ENCODE results near the gene CXCL14.

The CXCL14 gene

DNA sequence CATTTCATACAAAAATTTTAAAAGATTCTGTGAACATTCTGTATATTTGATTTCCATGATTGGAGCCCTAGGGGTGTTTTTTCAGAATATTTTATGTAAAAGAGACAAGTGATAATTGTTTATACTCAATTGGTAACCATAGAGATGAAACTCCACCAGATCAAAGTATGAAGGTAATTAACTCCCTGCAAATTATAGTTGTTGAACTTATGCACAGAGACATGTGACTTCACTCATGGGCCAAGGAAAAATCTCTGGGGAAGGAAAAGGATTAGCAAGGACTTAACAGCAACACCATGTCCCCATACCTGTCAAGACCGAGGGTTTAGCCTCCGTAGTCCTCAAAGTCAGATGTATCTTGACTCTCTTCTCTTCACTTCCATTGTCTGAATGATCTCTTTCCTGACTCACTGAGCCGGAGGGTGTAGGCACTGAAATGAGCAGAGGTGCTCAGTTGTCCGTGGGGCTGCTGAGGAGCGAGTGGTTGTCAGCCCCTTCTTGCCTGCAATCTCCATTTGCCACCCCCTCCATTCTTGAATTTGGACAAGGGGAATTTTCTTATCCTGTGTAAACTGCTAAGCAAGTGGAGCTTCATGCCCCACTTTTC, 17.5 kb upstream of the CXCL14 start:
- DNase-seq (ENCODE audit: low spot score), result no peak

- DNase-seq (ENCODE audit: low spot score), result no peak
Observed at GRCh38 chr5:135594416-135594960, 15.7 kb upstream of the CXCL14 start.

- DNase-seq (ENCODE audit: low spot score), result no peak
Observed at GRCh38 chr5:135593886-135594285, 15.1 kb upstream of the CXCL14 start.

DNA sequence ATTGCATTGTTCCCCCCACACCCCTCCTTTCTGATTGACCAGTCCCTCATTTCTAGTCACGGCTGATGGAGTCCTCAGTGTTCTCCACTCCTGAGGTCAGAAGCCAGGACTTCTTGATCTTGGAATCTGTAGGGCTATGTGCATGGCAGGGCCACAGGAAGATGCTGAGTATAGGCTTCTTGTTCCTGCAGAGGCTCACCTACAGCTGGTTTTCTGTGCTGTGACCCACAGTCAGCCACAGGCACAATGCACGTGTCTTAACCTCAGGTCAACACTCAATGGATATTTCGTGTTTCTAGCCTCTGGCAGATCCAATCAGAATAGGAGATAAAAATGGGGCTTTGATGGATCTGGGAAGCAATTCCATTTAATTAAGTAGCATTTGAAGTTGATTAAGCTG, 14.3 kb upstream of the CXCL14 start:
- DNase-seq (ENCODE audit: low spot score), result no peak

- no peak for DNase-seq (ENCODE audit: low spot score)
Observed at GRCh38 chr5:135592312-135593045, 13.7 kb upstream of the CXCL14 start.

- DNase-seq (ENCODE audit: low spot score), result no peak
Observed at GRCh38 chr5:135591277-135591676, 12.5 kb upstream of the CXCL14 start.

DNA sequence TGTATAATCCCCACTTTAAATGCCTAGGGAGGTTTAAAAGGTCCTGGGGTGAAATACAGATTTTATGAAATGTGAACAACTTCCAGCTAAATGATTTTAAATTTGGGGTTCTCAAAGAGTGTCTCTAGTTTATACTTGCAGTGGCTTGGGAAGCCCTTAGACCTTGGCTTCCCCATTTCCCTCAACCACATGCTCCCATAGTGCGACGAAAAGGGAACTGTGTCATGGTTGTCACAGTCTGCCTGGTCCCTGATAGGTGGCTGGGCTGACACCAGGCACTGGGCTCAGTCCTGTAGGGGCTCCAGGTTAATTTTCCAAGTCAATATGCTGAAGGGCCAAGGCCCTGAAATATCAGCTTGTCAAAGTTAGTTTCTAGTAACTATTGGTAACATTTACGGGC, 10.4 kb upstream of the CXCL14 start:
- no peak for DNase-seq (ENCODE audit: low spot score)

- DNase-seq (ENCODE audit: low spot score), result no peak
Observed at GRCh38 chr5:135587721-135588663, 9.2 kb upstream of the CXCL14 start.

DNA sequence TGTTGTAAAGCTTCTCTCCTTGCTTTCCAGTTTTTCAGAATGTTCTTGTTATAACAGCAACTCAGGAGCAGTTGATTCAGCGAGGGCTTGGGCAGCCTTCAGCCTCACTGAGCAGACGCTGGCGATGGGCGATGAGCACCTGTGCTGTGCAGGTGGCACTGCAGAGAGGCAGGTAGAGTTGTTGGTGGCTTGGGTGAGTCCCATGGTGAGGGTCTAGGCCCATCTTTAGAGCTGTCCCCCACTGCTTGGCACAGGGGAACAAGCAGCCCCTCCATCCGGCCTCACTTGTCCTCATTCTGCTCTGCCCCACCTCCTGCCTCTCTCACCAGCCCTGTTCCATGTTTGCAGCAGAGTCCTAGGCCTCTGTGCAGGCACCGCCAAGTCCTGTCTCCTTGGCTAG, 6.1 kb upstream of the CXCL14 start:
- no peak for DNase-seq (ENCODE audit: low spot score)

- no peak for DNase-seq (ENCODE audit: low spot score)
Observed at GRCh38 chr5:135584276-135584675, 5.5 kb upstream of the CXCL14 start.

DNA sequence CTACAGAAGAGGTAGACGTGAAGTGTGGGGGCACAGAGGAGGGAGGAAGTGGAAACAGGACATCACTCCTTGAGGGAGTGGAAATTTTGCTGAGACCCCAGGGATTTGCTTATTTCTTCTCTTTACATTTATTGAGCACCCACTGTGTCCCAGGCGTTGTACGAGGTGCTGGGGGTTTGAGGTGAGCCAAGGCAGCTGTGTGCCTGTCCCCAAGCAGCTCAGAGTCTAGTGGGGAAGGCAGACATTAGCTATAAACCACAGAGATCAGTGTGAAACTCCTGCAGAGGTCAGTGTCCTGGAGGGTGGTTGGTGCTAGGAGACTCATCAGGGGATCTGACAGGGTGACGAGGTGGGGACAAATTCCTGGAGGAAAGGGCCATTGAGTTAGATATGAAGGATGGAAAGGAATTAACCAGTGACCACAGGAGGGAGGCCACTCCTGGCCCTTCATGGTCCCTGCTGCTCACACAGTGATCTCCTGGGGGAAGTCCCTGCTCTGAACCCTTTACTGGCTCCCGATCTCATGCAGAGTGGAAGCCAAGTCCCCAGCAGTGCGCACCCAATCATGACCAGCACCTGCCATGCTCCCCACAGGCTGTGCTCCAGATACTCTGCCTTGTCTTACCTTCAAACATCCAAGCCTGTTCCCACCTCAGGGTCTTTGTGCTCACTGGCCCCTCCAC, 3.4 kb upstream of the CXCL14 start:
- DNase-seq (ENCODE audit: low spot score), result no peak

DNA sequence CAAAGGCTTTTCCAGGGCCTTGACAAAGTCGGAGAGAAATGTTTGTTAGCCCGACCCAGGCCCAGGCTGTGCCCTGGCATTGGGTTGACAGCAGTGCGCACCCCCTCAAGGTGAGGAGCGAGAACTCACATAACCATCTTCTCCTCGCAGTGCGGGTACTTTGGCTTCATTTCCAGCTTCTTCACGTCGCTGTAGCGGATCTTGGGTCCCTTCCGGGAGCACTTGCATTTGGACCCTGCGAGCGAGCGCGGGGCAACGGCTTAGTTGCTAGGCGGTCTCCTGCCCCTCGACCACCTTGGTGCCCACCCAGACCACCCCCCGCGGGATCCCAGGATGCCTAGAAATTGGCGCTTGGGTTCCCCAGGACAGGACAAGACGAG, 496 bp downstream of the CXCL14 start:
- DNase-seq (ENCODE audit: low spot score), result no peak

DNA sequence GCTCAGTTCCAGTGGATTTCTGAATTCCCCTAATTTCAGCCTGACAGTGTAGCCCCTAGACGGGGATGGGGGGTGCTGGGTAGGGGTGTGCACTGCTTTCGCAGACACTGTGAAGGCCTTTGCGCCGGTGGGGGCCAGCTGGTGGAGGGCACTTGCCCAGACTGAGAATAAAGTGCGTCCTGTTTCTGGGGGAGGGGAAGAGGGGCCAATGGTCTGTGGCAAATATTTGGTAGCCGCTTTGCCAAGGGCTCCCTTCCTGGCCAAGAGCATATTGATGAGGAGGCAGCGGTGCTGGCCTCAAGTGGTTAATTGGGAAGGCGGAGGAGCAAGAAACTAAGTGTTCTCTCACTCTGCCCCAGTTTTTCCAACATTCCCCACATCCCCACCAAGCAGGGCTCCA, 1.4 kb downstream of the CXCL14 start:
- DNase-seq (ENCODE audit: low spot score), result no peak

- no peak for DNase-seq (ENCODE audit: low spot score)
Observed at GRCh38 chr5:135576075-135576599, 2.7 kb downstream of the CXCL14 start.

DNA sequence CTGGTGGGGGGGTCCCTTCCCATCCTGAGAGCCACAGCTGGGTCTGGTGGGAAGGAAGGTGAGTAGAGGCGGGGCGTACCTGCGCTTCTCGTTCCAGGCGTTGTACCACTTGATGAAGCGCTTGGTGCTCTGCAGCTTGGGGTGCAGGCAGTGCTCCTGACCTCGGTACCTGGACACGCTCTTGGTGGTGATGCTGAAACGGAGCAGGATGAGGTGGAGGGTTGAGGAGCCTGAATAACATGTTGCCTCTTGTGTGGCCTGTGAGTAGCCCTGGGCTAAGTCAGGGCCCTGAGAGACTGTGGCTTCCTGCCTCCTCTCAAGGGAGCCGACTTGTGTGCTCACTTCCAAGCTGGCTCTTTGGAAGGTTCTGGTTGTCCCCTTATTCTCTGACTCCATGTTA, 4.3 kb downstream of the CXCL14 start:
- DNase-seq (ENCODE audit: low spot score), result no peak

DNA sequence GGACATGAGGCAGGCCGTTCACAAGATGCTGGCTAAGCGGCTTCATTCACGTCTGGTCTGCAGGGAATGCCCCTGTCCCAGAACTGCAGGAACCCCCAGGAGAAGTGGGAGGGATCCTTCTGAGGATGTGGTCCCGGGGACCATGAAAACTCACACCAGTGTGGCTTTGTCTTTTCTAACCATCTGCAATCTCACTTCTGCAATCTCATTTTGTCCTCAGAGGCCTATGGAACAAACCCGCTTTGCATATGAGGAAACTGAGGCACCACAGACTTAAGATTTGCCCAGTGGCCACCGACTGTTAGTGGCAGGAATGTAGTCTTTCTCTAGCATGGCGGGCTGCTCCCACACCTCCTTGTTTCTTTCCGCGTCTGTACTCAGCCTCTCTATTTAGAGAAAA, 6.9 kb downstream of the CXCL14 start:
- no peak for DNase-seq (ENCODE audit: low spot score)

DNA sequence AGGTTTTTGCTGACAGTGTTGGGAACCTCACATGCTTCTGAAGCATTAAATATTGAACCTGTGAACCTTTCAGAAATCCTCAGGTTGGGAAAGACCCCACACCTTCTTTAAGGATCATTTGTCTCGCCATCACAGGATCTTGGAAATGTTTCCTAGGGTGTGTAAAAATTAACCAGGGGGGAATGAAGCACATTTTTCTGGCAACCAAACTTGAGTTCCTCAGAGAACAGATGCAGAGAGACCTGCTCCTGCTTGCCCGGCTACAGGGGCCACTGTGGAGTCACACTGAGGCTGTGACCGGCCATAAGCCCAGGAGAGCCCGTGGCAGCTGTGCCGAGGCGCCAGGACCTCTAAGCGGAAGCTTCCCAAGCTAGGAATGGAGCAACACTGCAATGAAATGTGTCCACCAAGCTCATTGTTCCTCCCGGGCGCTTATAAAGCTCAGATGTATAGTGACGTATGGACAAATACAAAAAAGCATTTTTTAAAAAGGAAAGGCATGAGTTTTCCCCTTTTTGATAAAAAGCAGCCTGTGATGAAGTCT, 7.7 kb downstream of the CXCL14 start:
- DNase-seq (ENCODE audit: low spot score), result no peak

DNA sequence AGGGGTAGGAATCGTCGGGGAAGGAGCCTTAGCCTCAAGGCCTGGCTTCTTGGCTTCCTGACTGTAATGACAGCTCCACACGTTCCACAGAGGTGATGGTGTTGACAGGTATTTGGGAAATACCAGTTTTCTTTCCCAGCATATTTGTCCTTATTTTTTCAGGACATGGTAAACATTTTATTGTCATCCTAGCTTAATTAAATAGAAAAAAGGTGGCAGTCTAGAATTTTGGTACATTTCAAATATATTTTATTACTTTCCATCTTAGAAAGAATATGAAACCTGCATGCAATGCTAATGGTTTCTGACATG, 8.4 kb downstream of the CXCL14 start:
- DNase-seq (ENCODE audit: low spot score), result no peak

GRCh38 chr5:135569755-135570452, 8.9 kb downstream of the CXCL14 start:
- DNase-seq (ENCODE audit: low spot score), result no peak

- DNase-seq (ENCODE audit: low spot score), result no peak
Observed at GRCh38 chr5:135568923-135569360, 9.8 kb downstream of the CXCL14 start.

DNA sequence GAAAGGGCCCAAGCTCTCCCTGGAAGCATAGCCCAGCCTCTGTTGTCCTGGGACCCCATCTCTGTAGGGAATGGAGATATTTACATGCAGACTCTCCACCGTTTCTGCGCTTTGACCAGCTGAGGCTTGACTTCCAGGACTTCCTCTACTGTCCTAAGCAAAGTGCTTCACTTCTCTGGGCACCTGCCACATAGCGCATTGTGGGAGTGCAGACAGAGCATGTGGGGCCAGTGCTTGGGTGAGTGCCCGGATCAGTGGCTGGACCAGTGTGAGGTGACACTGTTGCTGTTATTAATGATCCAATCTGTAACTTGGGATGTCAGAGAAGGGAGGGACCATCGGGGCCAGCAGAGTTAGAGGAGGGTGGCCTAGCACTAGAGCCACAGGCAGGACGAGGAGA, 10.5 kb downstream of the CXCL14 start:
- DNase-seq (ENCODE audit: low spot score), result no peak
